ENCODE data around the gene P2RX5.

DNA sequence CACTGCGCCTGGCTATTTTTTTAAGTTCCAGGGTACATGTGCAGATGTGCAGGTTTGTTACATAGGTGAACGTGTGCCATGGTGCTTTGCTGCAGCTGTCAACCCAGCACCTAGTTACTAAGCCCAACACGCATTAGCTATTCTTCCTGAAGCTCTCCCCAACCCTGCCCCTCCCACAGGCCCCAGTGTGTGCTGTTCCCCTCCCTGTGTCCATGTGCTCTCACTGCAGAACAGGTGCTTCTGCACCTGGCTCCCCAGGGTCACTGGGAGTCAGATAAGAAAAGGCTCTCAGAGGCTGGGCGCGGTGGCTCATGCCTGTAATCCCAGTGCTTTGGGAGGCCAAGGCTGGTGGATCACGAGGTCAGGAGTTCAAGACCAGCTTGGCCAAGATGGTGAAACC lies 33.9 kb upstream of the P2RX5 start:
- TF ChIP-seq ZNF138 (CRISPR knock-in tag; conservative IDR thresholded peaks at IDR 0.05) = no peak
- TF ChIP-seq, protein P1, sequence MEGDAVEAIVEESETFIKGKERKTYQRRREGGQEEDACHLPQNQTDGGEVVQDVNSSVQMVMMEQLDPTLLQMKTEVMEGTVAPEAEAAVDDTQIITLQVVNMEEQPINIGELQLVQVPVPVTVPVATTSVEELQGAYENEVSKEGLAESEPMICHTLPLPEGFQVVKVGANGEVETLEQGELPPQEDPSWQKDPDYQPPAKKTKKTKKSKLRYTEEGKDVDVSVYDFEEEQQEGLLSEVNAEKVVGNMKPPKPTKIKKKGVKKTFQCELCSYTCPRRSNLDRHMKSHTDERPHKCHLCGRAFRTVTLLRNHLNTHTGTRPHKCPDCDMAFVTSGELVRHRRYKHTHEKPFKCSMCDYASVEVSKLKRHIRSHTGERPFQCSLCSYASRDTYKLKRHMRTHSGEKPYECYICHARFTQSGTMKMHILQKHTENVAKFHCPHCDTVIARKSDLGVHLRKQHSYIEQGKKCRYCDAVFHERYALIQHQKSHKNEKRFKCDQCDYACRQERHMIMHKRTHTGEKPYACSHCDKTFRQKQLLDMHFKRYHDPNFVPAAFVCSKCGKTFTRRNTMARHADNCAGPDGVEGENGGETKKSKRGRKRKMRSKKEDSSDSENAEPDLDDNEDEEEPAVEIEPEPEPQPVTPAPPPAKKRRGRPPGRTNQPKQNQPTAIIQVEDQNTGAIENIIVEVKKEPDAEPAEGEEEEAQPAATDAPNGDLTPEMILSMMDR (IDR thresholded peaks at IDR 0.05) = no peak
- TF ChIP-seq NR2C2 (CRISPR knock-in tag; IDR thresholded peaks at IDR 0.05) = no peak
- no peak for TF ChIP-seq ZBTB43 (CRISPR knock-in tag; IDR thresholded peaks at IDR 0.05)
- TF ChIP-seq E2F4 (CRISPR knock-in tag; IDR thresholded peaks at IDR 0.05; ENCODE audit: borderline replicate concordance, low read depth) = no peak
- TF ChIP-seq ATF6 (CRISPR knock-in tag; IDR thresholded peaks at IDR 0.05) = no peak
- no peak for TF ChIP-seq ETV6 (CRISPR knock-in tag; IDR thresholded peaks at IDR 0.05)
- TF ChIP-seq ERG (CRISPR knock-in tag; IDR thresholded peaks at IDR 0.05) = no peak
- no peak for TF ChIP-seq NR3C1 (CRISPR knock-in tag; conservative IDR thresholded peaks at IDR 0.05; ENCODE audit: low read depth)
- no peak for TF ChIP-seq AR (CRISPR knock-in tag; IDR thresholded peaks at IDR 0.05)
- no peak for TF ChIP-seq CREM (CRISPR knock-in tag; IDR thresholded peaks at IDR 0.05)

All from WTC11 (cell line).